ENCODE measurements around the gene PDE12.

GRCh38 chr3:57582474-57583168, 26.5 kb downstream of the PDE12 start:
- TF ChIP-seq POLR2A (IDR thresholded peaks at IDR 0.05) (no peak), CTCF (IDR thresholded peaks at IDR 0.05) (no peak), EP300 (IDR thresholded peaks at IDR 0.05) (no peak)

Measured in ovary (tissue), 3 donors.